Measurements from ENCODE around the gene OLIG1.

The OLIG1 gene

DNA sequence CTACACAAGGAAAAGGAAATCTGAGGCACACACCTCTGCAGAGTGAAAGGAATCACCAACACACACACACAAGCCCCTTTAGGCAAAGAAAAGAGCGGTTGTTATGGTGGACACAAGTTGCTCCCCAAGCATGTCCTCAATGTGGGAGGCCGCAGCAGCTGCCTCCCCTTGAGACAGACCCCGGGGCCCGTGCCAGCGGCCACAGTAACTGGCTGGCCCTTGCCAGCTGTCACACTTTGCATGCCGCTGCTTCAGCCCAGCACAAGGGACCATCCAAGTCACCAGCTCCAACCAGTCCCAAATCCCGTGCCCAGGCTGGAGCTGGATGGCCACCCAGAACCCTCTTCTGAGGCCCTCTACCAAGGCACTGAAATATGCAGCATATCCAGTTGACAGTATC, 2.9 kb upstream of the OLIG1 start:
- H3K4me3 Mint-ChIP-seq = no peak overlapping the region
- TF ChIP-seq, protein P1, sequence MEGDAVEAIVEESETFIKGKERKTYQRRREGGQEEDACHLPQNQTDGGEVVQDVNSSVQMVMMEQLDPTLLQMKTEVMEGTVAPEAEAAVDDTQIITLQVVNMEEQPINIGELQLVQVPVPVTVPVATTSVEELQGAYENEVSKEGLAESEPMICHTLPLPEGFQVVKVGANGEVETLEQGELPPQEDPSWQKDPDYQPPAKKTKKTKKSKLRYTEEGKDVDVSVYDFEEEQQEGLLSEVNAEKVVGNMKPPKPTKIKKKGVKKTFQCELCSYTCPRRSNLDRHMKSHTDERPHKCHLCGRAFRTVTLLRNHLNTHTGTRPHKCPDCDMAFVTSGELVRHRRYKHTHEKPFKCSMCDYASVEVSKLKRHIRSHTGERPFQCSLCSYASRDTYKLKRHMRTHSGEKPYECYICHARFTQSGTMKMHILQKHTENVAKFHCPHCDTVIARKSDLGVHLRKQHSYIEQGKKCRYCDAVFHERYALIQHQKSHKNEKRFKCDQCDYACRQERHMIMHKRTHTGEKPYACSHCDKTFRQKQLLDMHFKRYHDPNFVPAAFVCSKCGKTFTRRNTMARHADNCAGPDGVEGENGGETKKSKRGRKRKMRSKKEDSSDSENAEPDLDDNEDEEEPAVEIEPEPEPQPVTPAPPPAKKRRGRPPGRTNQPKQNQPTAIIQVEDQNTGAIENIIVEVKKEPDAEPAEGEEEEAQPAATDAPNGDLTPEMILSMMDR (IDR thresholded peaks at IDR 0.05) = no peak
- no peaks in the 10 kb centered on the region for H3K36me3 Mint-ChIP-seq (ENCODE audit: low read depth)
- peaks cover 97% of the 10 kb centered on the region for H3K27me3 Mint-ChIP-seq (ENCODE audit: low read depth, poor library complexity)
- no peak overlapping the region for H3K27ac Mint-ChIP-seq
- peaks cover 17% of the 10 kb centered on the region for H3K9me3 Mint-ChIP-seq
- DNase-seq = no peak
- peaks cover 14% of the 10 kb centered on the region for H3K4me1 Mint-ChIP-seq

DNA sequence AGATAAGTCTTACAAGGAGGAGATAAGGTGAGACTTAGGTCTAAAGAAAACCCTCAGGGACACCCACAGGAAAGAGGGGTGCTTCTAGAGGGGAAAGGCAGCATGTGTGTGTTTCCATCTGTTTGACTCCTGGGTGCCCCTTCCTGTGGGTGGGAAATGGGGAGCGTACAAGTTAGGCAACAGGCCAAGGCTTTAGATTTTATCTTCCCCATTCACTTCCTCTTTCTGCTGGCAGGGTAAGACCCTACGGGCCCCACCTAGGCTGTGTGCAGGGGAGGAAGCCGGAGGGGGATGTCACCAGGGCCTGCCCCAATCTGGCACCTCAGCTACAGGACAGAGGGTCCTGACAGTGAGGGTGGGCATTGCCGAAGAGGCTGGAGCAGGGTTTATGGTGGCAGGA, 2.5 kb upstream of the OLIG1 start:
- H3K36me3 Mint-ChIP-seq (ENCODE audit: low read depth) = no peaks in the 10 kb centered on the region
- peaks cover 17% of the 10 kb centered on the region for H3K9me3 Mint-ChIP-seq
- peaks cover 17% of the 10 kb centered on the region for H3K4me1 Mint-ChIP-seq

DNA sequence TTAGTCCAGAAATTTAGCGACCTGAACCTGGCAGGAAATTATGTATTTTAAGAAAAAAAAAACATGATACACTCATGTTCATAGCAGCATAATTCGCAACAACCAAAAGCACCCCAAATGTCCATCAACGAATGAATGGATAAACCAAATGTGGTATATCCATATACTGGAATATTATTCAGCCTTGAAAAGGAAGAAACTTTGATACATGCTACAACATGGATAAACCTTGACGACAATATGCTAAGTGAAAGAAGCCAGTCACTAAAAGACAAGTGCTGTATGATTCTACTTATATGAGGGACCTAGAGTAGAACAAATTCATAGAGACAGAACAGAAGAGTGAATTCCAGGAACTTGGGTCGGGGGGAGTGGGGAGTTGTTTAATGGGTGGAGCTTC, 698 bp upstream of the OLIG1 start:
- H3K9me3 Mint-ChIP-seq = peaks cover 17% of the 10 kb centered on the region
- TF ChIP-seq, protein P1 (IDR thresholded peaks at IDR 0.05) = no peak
- H3K27me3 Mint-ChIP-seq (ENCODE audit: low read depth, poor library complexity) = peaks cover 98% of the 10 kb centered on the region
- H3K36me3 Mint-ChIP-seq (ENCODE audit: low read depth) = no peaks in the 10 kb centered on the region
- H3K4me3 Mint-ChIP-seq = peak overlapping the region; percentile 38
- peaks cover 17% of the 10 kb centered on the region for H3K4me1 Mint-ChIP-seq
- no peak overlapping the region for H3K27ac Mint-ChIP-seq
- no peak for DNase-seq

More for the DNA sequence above, 2.5 kb upstream of the OLIG1 start:
- peaks cover 98% of the 10 kb centered on the region for H3K27me3 Mint-ChIP-seq (ENCODE audit: low read depth, poor library complexity)
- no peak overlapping the region for H3K27ac Mint-ChIP-seq
- H3K4me3 Mint-ChIP-seq = no peak overlapping the region
- no peak for DNase-seq
- TF ChIP-seq, protein P1 (IDR thresholded peaks at IDR 0.05) = no peak

DNA sequence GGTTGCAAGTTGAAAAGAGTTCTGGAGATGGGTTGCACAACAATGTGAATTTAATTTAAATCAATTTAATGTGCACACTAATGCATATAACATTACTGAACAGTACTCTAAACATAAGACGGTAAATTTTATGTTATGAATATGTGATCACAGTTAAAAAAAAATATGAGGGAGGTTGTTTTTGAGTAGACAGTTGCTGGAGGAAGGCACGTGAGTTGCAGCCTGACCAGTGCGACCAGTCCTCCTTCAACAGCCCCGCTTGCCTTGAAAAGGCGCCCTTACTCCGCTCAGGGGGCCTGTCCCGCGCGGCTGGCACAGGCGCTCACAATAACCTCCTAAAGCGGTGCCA, 322 bp upstream of the OLIG1 start:
- no peak for DNase-seq
- H3K4me1 Mint-ChIP-seq = peaks cover 15% of the 10 kb centered on the region
- TF ChIP-seq, protein P1 (IDR thresholded peaks at IDR 0.05) = no peak
- H3K9me3 Mint-ChIP-seq = peaks cover 17% of the 10 kb centered on the region
- no peak overlapping the region for H3K27ac Mint-ChIP-seq
- peak overlapping the region; percentile 38 for H3K4me3 Mint-ChIP-seq
- H3K27me3 Mint-ChIP-seq (ENCODE audit: low read depth, poor library complexity) = peaks cover 98% of the 10 kb centered on the region
- H3K36me3 Mint-ChIP-seq (ENCODE audit: low read depth) = no peaks in the 10 kb centered on the region

DNA sequence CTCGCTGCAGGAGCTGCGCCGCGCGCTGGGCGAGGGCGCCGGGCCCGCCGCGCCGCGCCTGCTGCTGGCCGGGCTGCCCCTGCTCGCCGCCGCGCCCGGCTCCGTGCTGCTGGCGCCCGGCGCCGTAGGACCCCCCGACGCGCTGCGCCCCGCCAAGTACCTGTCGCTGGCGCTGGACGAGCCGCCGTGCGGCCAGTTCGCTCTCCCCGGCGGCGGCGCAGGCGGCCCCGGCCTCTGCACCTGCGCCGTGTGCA, 730 bp downstream of the OLIG1 start:
- Mint-ChIP-seq H3K27ac (no peak overlapping the region), H3K36me3 (ENCODE audit: low read depth) (no peaks in the 10 kb centered on the region), H3K9me3 (peaks cover 17% of the 10 kb centered on the region), H3K4me3 (peak overlapping the region; percentile 52), H3K27me3 (ENCODE audit: low read depth, poor library complexity) (peaks cover 98% of the 10 kb centered on the region), H3K4me1 (peaks cover 12% of the 10 kb centered on the region)
- TF ChIP-seq, protein P1 (IDR thresholded peaks at IDR 0.05) = no peak
- DNase-seq = no peak

DNA sequence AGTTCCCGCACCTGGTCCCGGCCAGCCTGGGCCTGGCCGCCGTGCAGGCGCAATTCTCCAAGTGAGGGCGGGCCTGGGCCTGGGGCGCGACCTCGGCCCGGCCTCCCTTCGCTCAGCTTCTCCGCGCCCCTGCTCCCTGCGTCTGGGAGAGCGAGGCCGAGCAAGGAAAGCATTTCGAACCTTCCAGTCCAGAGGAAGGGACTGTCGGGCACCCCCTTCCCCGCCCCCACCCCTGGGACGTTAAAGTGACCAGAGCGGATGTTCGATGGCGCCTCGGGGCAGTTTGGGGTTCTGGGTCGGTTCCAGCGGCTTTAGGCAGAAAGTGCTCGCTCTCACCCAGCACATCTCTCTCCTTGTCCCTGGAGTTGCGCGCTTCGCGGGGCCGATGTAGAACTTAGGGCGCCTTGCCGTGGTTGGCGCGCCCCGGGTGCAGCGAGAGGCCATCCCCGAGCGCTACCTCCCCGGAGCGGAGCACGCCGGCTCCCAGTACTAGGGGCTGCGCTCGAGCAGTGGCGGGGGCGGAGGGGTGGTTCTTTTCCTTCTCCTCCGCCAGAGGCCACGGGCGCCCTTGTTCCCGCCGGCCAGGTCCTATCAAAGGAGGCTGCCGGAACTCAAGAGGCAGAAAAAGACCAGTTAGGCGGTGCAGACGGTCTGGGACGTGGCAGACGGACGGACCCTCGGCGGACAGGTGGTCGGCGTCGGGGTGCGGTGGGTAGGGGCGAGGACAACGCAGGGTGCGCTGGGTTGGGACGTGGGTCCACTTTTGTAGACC, 1.2 kb downstream of the OLIG1 start:
- peaks cover 17% of the 10 kb centered on the region for H3K9me3 Mint-ChIP-seq
- peak overlapping the region; percentile 68 for H3K4me3 Mint-ChIP-seq
- H3K27me3 Mint-ChIP-seq (ENCODE audit: low read depth, poor library complexity) = peaks cover 98% of the 10 kb centered on the region
- H3K27ac Mint-ChIP-seq = no peak overlapping the region
- TF ChIP-seq, protein P1 (IDR thresholded peaks at IDR 0.05) = no peak
- peak; percentile 55 for DNase-seq
- no peaks in the 10 kb centered on the region for H3K36me3 Mint-ChIP-seq (ENCODE audit: low read depth)
- H3K4me1 Mint-ChIP-seq = peaks cover 12% of the 10 kb centered on the region

Measured in nephron progenitor cell (in vitro differentiated cells).